HFF-Myc (cell line): ENCODE measurements around the gene CYSTM1.

ENCODE experiments used
- DNase-seq: peaks from one replicate; pipeline ENCODE4 v3.0.0-alpha.2; 2011; ENCODE audit warnings: low read depth; ENCODE audit errors: extremely low read depth
- H3K4me3 ChIP-seq: replicated peaks from 2 replicates; pipeline ENCODE4 v1.5.1; 2011; ENCODE audit warnings: low read depth, mild to moderate bottlenecking, control low read depth, low read length
- TF ChIP-seq, protein P1 (sequence below): IDR thresholded peaks from 2 replicates; pipeline ENCODE4 v1.5.1; 2012; ENCODE audit warnings: mild to moderate bottlenecking, low read depth, low read length, control low read depth; ENCODE audit errors: missing control alignments

The CYSTM1 gene

DNA sequence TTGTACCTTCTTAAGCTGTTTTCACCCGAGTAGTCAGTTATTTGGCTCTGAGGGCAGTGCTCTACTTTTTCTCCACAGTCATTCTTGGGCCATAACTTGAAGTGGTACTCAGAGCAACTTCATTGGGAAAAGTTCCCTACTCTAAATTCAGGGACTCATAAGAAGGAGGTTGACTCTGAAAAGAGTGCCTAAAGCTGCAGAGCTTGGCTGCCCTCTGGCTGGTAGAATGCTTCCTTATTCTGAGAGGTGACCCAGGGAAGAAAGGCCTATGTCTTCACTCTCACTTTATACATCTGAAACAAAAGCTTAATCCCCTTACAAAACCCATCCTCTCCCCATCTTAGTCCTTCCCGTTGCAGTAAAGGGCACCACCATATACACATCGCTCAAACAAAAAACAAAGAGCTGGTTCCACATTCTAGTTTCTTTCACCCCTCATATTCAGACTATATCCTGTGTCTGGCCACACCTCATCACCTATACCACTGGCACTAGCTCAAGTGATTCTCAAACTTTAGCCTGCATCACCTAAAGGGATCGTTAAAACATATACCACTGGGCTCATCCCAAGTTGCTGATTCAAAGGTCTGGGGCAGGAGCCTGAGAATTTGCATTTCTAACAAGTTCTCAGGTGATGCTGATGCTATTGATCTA, 41.3 kb upstream of the CYSTM1 start:
- H3K4me3 ChIP-seq, result no peak overlapping the region
- TF ChIP-seq, protein P1, sequence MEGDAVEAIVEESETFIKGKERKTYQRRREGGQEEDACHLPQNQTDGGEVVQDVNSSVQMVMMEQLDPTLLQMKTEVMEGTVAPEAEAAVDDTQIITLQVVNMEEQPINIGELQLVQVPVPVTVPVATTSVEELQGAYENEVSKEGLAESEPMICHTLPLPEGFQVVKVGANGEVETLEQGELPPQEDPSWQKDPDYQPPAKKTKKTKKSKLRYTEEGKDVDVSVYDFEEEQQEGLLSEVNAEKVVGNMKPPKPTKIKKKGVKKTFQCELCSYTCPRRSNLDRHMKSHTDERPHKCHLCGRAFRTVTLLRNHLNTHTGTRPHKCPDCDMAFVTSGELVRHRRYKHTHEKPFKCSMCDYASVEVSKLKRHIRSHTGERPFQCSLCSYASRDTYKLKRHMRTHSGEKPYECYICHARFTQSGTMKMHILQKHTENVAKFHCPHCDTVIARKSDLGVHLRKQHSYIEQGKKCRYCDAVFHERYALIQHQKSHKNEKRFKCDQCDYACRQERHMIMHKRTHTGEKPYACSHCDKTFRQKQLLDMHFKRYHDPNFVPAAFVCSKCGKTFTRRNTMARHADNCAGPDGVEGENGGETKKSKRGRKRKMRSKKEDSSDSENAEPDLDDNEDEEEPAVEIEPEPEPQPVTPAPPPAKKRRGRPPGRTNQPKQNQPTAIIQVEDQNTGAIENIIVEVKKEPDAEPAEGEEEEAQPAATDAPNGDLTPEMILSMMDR, result no peak
- DNase-seq, result no peak

DNA sequence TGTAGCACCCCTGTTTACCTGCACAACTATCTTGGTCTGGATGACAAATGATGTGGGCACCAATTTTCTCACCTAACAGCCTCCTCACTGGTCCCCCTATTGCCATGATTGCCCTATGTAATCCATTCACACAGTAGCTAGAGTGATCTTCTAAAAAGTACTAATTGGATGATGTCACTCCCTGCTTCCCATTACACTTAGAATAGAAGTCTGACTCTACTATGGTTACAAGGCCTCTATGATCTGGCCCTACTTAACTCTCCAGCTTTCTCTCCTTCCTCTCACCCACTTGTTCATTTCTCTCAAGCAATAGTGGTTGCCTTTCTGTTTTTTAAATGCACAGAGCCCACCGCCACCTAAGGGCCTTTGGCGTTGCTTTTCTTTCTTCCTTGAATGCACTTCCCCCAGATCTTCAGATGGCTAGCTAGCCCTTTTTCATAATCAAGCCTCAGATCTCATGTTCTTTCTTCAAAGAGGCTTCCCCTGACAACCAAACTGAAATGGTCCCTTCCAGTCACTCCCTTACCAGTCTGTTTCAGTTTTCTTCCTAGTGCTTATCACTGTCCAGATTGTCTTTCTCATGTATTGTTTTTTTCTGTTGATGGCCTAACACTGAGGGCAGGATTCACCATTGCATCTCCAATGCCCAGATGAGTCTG, 40.6 kb upstream of the CYSTM1 start:
- no peak overlapping the region for H3K4me3 ChIP-seq
- TF ChIP-seq, protein P1, result no peak
- DNase-seq, result no peak

DNA sequence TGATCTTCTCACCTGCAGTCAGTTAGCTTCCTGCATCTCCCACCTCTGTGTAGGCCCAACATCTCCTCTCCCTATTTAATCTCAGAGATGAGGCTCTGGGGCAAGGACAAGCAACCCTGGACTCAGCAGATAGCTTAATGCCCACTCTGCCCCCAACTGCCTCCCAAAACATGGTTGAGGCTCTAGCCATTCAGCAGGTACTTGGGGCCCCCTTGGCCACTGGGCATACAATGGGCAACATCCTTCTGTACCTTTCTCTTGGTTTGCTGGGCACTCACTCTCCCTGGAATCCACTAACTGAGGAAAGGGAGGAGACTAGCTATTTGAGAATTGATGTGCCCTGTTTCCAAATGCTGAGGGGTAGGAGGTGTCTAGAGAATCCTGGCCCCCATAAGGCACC, 39.9 kb upstream of the CYSTM1 start:
- H3K4me3 ChIP-seq, result no peak overlapping the region
- TF ChIP-seq, protein P1, result no peak
- no peak for DNase-seq

DNA sequence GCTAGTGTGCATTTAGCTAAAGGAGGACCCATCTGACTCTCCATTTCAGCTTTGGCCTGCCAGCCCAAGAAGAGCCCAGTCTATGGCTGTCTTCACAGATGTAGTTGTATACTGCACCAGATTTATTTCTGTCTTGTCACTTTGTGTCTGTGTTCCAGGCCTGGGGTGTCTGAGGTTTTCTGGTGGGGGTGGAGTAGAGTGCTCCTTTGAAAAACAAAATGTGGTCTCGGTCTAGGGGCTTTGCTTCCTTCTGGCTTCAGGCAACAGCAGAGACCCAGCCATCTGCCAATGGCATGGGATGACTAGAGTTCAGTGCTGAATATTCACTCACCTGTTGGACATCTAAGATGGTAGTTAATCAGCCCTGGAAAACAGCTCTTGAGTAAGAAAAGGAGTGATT, 38.4 kb upstream of the CYSTM1 start:
- TF ChIP-seq, protein P1, result no peak
- no peak for DNase-seq
- H3K4me3 ChIP-seq, result no peak overlapping the region

DNA sequence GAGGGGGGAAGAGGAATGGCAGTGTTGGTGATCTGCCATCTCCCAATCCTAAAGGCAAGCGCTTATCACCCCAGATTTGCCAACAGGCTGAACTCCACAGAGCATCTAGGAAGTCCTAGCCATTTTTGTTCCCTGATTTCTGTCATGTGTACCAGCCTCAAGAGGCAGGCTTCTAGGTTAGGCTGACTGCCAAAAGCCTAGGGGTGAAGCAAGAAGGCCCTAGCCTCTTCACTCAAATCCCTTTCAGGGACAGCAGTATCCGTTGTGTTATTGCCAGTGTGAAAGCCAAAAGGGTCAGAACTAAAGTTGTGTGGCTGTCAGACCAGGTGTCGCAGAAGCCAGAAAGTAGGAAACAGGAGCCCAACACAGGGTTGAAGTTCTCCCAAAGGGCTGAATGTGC, 34.6 kb upstream of the CYSTM1 start:
- DNase-seq, result no peak
- H3K4me3 ChIP-seq, result no peak overlapping the region
- TF ChIP-seq, protein P1, result no peak

DNA sequence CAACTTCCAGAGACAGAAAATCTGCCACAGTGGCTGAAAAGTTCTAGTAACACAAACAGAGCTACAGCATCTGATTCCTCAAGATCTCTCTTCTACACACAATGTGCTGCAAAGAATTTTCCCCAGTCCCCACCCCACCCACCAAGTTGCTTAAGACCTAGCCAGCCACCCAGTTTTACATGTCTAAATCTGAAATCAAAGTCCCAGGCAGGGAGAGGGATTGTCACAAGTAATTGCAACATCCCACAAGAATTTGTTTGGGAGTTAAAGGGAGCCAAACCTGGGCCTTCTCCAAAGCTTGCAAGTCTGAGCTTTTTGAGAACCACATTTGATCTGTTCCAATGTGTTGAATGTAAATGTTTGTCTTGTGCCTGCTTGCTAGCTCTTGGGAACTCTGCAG, 33.7 kb upstream of the CYSTM1 start:
- H3K4me3 ChIP-seq, result no peak overlapping the region
- no peak for DNase-seq
- TF ChIP-seq, protein P1, result no peak

DNA sequence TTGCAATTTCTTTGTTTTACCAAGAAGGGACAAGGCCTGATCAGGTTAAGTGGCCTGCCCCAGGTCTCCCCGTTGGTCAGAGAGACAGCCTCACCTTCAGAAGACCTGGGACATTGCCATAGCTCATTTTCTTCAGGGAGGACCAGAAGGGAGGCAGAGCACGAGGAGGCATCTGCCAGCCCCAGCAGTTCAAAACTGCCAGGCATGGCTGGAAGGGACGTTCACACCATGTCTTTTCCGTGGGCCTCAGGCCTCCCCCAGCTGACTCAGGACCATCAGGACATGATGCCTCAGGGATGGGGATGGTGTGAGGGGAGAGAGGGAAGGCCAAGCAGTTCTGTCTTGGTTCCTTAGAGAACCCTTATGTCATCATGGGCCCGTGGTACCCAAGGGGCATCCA, 32.7 kb upstream of the CYSTM1 start:
- TF ChIP-seq, protein P1, result no peak
- DNase-seq, result no peak
- no peak overlapping the region for H3K4me3 ChIP-seq
